Endothelial cell of umbilical vein (primary cell): ENCODE measurements around the gene ZNF428.

Experiments used
- CTCF ChIP-seq, 2 donors: IDR thresholded peaks; 1 replicate in 1 of 2; 2 replicates in 1 of 2; pipeline ENCODE4 v1.5.1; 2011; ENCODE audit warnings: low read length in 2 of 2, mild to moderate bottlenecking in 2 of 2, moderate library complexity in 2 of 2, control low read depth in 1 of 2, inconsistent platforms in 1 of 2, low read depth in 1 of 2; ENCODE audit not compliant: insufficient read depth in 1 of 2; ENCODE audit errors: extremely low read depth in 1 of 2
- POLR2A ChIP-seq: IDR thresholded peaks from 2 replicates; pipeline ENCODE4 v1.6.1; 2012; ENCODE audit warnings: low read depth, mild to moderate bottlenecking, control low read depth, low read length

- no peak for TF ChIP-seq POLR2A
- no peak for TF ChIP-seq CTCF (IDR thresholded peaks at IDR 0.05; ENCODE audit: extremely low read depth in 1 of 2, insufficient read depth in 1 of 2, low read depth in 1 of 2, low read length in 2 of 2)
Measured at GRCh38 chr19:43623889-43624670, 4.7 kb upstream of the ZNF428 start.
